Astrocyte of the spinal cord (primary cell): ENCODE measurements around the gene IL18RAP.

Experiments used
- DNase-seq: peaks from one replicate; pipeline ENCODE4 v3.0.0; 2011; ENCODE audit warnings: low read depth, low spot score
- H3K4me3 ChIP-seq: 2 replicates; pipeline ENCODE4 v1.5.1; 2011; ENCODE audit warnings: low read depth, mild to moderate bottlenecking, low read length, moderate library complexity
- CTCF ChIP-seq: IDR thresholded peaks from 2 replicates; pipeline ENCODE4 v1.5.1; 2012; ENCODE audit warnings: low read depth, mild to moderate bottlenecking, low read length, inconsistent platforms
- in situ Hi-C: cut with HindIII; loops from 2 replicates; pipeline ENCODE4 v1.10.0; 2017; ENCODE audit warnings: low sequenced_read_pairs

The IL18RAP gene

DNA sequence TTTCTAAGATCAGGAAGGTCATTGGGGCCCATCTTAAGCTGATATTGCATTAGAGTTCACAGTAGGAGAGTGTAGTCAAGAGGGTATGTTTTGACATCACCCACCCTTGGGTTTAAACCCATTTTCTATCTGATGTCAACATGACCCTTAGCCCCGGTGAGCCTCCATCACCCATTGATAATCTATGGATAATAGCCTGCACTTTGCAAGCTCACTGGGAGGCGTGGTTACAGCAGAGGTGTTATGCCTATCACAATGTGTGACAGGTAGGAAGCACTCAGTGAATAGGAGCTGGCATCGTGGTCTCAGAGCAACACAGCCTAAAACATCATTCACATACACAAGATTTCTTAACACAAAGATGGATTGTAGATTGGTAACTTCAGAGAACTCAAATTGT is 21.3 kb downstream of the IL18RAP start:
- H3K4me3 ChIP-seq, result no peak overlapping the region
- DNase-seq, result no peak
- TF ChIP-seq CTCF, result no peak
- in situ Hi-C loops, result no loop called here

- no peak overlapping the region for H3K4me3 ChIP-seq
- in situ Hi-C loops, result no loop called here
- DNase-seq, result no peak
- TF ChIP-seq CTCF, result no peak
These were observed 24.0 kb downstream of the IL18RAP start for GRCh38 chr2:102446936-102447335.

GRCh38 chr2:102449370-102449974 is 26.5 kb downstream of the IL18RAP start:
- DNase-seq, result peak; percentile 57
- in situ Hi-C loops, result no loop called here
- H3K4me3 ChIP-seq, result no peak overlapping the region
- TF ChIP-seq CTCF, result peak; percentile 68

GRCh38 chr2:102451968-102452367 is 29.0 kb downstream of the IL18RAP start:
- H3K4me3 ChIP-seq, result no peak overlapping the region
- no peak for TF ChIP-seq CTCF
- in situ Hi-C loops, result no loop called here
- no peak for DNase-seq

GRCh38 chr2:102453501-102453900 is 30.5 kb downstream of the IL18RAP start:
- DNase-seq, result no peak
- in situ Hi-C loops, result no loop called here
- no peak overlapping the region for H3K4me3 ChIP-seq
- no peak for TF ChIP-seq CTCF

- no peak overlapping the region for H3K4me3 ChIP-seq
- TF ChIP-seq CTCF, result no peak
- in situ Hi-C loops, result no loop called here
- no peak for DNase-seq
These were observed 32.2 kb downstream of the IL18RAP start for GRCh38 chr2:102455061-102455670.
